ENCODE data around the gene GPR156.
"Not testable (repeated sequence)": the region's sequence is repeated elsewhere in the genome, so short reads cannot be mapped to it uniquely, and the experiment has no call there.

Gene GPR156

DNA sequence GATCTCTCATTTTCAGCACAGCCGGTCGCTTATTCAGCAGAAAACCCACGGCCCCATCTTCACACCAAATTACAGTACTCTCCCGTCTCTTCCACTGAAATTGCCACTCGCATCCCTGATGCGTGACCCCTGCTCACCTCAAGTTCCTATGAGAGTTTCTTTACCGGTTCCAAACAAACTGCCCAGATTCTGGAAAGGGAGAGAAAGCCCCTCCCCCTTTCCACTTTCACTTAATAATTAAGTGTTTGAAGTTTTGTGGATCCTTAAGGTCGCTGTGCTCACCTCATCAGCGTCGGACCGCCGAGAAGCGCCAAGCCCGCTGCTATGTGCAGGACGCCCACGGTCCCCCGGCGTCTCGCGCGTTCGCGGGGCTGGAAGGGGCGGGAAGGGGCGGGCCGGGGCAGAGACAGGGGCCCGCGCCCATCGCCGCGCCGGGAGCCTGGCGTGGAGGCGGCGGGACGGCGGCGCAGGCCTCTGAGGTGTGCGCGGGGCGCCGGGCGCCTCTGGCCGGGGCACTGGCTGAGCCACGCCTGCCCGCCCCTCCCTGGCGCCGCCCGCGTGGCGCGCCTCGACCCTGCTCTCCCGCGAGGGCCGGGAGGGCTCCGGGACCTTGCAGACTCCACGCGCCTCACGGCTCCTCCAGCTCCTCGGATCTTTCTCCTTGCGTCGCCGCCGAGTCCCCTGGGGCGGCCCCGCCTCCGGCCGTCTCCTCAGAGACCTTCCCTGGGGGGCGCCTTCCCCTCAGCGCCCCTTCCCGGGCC lies at the start of gene GPR156:
Gene GPR156, minus strand, starts transcription at position 476 of the 761 bp plus-strand sequence. CDS start 41,124 bp downstream, outside the sequence.
- no peak for DNase-seq (ENCODE audit: low read depth, low spot score)

DNA sequence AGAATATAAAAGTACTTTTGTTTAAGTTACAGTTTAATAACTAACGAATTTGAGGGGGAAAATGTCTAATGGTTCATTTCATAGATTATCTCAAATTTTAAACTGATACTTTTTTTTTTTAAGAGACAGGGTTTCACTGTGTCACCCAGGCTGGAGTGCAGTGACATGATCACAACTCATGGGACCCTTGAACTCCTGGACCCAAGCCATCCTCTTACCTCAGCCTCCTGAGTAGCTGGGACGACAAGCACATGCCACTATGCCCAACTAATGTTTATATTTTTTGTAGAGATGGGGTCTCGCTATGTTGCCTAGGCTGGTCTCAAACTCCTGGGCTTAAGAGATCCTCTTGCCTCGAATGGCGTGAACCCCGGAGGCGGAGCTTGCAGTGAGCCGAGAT lies 47.6 kb upstream of the GPR156 start:
- DNase-seq (ENCODE audit: low read depth, low spot score): no peak

DNA sequence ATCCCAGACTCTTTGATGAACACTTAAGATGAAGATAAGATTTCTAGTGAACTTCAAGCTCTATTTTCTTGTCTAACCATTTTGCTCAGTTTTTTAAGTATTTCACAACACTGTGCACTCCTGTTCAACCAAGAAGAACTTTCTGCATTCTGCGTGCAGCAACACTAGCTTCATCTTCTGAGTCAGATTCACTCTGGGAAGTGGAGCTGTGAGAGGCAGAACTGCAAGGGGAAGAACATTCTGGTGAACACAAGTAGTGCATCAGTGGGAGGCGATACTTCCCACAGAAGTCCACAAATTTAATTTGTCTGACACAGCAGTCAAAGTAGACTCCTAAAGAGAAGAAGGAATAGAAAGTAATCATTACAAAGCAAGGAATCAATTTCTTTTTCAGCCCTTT lies 46.1 kb upstream of the GPR156 start:
- no peak for DNase-seq (ENCODE audit: low read depth, low spot score)

DNA sequence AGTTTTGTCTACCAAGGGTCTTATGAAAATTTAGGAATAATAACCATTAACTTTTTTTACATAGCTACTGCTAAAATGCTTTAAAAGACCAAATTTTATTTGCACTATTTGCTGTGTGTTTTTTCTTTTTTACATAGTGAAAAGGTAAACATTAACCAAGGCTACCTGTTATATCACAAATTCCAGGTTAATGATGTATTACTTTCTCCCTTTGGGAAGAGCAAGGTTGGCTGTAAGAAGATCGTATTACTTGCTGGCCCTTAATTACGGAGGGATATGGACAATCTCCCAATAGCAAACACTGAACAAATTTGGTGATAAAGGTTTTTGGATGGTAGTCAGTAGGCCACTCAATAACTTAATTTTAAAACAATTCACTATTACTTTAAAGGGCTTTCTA lies 41.8 kb upstream of the GPR156 start:
- DNase-seq (ENCODE audit: low read depth, low spot score): no peak

DNA sequence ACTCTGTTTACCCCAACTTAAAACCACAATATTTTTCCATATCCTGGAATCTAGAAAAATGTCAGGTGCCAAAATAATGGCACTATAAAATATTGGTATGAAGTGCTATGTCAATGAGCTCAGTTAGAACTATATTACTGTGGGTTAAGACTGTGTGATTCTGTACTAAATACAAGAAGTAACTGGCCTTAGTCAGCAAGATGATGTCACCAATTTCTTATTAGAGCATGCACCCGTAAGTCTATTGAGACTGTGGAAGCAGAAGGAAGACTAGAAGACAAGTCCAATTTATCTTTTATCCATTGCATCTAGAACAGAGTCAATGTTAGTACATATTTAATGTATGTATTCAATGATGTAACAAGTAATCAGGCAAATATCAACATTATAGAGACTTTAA lies 39.2 kb upstream of the GPR156 start:
- DNase-seq (ENCODE audit: low read depth, low spot score): no peak

DNA sequence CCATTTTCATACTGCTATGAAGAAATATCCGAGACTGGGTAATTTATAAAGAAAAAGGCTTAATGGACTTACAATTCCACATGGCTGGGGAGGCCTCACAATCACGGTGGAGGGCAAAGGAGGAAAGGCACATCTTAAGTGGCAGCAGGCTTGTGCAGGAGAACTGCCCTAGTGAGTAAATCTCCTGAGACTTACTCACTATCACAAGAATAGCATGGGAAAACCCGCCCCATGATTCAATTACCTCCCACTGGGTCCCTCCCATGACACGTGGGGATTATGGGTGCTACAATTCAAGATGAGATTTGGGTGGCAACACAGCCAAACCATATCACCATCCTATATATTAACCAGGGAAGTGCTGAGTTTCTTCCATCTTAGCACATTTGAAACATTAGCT lies 38.7 kb upstream of the GPR156 start:
- DNase-seq (ENCODE audit: low read depth, low spot score): not testable (repeated sequence)

DNA sequence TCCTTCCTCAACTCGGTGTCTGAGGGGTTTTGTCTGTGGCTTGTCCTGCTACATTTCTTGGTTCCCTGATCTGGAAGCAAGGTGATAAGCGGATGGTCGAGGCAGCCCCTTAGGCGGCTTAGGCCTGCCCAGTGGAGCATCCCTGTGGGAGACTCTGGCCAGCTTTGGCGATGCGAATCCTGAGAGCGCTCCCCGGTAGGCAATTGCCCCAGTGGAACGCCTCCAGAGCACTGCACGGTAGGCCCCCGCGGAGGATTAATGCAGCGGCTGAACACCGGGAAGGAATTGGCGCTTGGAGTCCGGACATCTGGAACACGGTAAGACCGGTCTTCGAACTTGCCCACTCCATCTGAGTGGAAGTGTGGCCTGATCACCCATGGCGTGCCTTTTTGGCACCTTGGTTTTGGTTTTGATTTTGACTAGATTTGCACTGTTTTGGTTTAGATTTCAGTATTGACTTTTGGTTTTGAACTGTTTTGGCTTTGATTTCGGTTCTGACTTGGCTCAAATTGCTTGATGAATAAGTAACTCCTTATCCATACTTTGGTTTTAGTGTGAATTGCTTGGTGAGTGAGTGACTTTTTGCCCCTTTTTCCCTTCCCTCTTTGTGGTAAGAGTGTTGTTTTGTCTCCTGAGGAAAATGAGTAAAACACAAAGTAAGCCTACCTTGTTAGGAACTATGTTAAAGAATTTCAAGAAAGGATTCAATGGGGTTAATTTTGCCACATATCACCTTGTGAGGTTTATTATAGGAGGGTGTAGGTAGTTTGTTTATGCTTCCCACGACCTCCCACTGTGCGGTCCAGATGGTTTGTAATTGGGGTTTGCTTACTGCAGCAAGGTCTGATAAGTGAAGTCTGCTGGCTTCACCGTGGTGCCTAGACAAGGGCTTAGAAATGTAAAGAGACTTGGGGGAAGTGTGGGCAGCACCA lies 27.1 kb upstream of the GPR156 start:
- no peak for DNase-seq (ENCODE audit: low read depth, low spot score)

DNA sequence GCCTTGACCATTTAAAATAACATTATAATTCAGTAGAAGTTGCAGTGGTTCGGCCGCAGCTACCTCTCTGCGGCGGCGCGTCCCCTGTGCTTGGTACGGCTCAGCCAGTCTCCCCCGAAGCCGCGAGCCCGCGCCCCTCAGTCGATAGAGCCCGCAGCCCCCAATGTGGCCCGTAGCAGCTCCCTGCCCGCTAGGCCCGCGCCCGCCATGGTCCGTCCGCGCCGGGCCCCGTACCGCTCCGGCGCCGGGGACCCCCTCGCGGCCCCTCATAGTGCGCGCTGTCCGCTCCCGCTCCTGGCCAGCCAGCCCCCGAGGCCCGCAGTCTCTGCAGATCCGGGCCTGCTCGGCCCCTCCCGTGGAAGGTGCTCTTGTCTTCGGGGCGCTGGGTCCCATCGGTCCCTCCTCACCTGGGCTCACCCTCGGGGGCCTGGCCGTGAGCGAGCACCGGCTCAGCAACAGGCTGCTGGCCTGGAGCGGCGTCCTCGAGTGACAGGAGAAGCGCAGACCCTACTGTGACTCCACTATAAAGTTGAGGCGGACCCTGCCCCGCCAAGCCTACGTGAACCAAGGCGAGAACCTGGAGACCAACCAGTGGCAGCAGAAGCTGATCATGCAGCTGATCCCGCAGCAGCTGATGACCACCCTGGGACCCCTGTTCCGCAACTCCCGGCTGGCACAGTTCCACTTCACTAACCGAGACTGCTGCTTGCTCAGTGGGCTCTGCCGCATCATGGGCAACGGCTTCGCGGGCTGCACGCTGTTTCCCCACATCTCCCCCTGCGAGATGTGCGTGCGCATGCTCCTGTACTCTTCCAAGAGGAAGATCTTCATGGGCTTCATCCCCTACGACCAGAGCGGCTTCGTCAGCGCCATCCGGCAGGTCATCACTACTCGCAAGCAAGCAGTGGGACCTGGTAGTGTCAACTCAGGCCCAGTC lies 21.8 kb upstream of the GPR156 start:
- DNase-seq (ENCODE audit: low read depth, low spot score): no peak

DNA sequence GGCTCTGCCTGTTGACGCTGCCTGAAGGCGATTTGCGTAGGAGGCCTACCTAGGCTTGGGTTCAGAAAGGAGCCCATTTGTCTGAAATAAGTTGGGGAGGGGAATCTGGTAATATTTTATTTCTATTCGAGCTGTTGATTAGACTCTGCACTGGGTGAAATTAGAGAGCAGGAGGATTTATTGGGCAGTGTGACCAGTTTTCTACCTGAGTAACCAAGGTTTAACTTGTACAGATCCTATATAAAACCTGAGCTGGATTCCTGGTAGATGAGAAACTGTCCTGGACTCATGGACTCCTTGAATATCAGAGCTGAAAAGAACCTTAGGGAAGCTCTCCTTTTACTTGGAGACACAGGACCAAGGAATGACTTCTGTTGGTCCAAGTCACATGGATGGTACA lies 19.6 kb upstream of the GPR156 start:
- no peak for DNase-seq (ENCODE audit: low read depth, low spot score)

DNA sequence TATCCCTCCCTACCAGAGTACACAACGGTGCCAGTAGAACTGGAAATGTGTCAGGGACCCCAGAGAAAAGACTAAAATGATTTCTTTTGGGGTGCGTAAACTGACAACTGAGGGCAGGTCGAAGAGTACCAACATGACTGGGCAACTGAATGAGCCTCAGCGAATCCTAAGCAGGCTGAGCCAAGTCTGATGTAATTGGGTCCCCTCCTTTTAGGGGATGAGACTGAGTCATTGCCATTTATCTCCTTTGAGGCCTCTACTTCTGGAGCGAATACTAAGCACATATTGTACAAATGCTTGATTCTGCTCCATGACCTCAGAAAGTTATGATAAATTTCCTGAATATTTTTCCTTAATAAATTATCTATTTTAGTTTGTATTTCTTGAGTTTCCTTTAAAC lies 17.3 kb upstream of the GPR156 start:
- DNase-seq (ENCODE audit: low read depth, low spot score): no peak

DNA sequence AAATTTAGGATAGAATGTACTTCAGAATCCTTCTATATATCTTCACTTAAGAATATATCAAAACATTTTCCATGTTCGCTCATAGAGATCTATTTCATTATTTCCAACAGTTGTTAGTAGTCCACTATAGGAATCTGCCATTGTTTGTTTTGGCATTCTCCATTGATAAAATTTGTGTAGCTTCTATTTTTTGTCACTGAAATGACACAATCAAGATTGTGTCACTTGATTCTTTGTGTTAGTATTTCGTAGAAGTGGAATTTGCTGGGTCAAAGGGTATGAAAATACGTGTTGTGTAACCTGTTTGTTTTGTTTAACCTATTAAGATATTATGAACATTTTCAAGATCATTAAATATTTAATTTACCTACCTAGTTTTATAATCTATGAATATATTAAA lies 15.9 kb upstream of the GPR156 start:
- DNase-seq (ENCODE audit: low read depth, low spot score): no peak

DNA sequence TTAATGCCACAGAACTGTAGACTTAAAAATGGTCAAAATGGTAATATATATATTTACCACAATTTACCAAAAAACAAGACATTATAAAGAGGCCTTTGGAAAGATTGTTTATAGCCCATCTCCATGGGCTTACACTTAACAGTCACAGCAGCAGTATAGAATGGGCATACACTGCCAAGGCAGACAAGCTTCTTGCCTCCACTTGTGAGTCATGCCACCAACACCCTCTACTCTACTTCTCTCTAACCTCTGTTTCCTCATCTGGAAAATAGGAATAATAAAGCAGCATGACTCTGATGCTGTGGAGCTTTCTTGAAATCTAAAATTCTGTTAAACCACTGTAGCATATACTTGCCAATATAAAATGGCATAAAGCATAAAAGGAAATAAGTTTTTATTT lies 14.4 kb upstream of the GPR156 start:
- no peak for DNase-seq (ENCODE audit: low read depth, low spot score)

DNA sequence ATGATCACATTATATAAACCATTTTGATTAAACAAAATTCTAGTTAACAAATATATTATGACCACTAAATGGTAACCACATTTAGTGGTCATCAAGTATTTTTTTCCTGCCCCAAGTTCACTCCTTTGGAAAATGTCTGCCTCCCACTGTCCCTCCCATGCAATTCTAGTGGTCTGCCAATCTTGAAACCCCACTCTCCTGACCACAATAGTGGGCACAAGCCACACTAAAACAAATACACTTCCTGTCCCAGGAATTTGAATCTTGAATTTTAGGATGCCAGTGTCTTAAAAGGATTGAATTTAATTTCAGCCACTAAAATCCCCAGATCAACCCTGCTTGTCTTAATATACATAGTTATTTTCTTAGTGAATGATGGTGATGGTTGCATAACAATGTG lies 14.0 kb upstream of the GPR156 start:
- no peak for DNase-seq (ENCODE audit: low read depth, low spot score)

DNA sequence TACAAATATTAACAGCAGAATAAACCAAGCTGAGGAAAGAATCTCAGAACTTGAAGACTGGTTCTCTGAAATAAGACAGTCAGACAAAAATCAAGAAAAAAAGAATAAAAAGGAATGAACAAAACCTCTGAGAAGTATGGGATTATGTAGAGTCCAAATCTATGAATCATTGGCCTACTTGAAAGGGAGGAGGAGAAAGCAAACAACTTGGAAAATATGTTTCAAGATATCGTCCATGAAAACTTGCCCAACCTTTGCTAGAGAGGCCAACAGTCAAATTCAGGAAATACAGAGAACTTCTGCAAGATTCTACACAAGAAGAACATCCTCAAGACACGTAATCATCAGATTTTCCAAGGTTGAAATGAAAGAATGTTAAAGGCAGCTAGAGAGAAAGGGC lies 6.5 kb upstream of the GPR156 start:
- DNase-seq (ENCODE audit: low read depth, low spot score): not testable (repeated sequence)

DNA sequence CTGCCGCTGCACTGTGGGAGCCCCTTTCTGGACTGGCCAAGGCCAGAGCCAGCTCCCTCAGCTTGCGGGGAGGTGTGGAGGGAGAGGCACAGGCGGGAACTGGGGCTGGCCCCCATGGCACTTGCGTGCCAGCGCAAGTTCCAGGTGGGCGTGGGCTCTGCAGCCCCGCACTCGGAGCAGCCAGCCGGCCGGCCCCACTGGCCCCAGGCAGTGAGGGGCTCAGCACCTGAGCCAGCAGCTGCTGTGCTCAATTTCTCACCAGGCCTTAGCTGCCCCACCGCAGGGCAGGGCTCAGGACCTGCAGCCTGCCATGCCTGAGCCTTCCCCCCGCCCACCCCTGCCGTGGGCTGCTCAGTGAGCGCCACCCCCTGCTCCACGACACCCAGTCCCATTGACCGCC lies 4.6 kb upstream of the GPR156 start:
- no peak for DNase-seq (ENCODE audit: low read depth, low spot score)

DNA sequence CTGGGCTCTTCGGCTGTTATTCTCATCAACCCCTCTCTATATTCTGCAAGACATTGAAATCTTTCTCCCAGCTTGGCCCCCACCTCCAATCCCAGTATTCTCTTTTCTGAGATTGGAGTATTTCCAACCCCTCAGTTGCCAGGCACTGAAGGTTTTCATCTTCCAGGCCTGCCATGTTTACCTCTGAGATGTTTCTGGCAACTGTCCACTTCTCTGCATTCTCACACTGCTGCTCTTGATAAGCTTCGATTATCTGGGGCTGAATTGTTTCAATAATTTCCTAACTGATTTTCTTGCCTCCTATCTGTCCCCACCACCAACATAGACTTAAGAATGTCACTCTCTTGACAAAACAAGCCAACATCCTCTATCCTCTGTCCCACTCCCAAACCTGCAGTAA lies 1.4 kb upstream of the GPR156 start:
- DNase-seq (ENCODE audit: low read depth, low spot score): no peak

DNA sequence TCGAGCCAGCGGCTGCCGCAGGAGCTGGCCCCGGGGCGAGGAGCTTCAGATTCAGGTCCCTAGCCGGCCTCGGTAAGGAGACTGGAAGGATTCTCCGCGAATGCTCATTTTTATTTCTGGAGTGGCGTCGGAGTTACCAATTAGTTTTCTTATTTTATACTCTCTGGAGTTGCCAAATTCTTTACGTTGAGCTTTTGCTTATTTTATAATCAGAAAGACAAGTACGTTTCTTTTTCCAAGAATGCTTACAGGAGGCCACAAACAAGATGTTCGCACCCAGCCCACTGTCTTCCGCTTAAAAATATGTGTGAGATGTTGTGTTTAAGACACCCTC lies 453 bp upstream of the GPR156 start:
- no peak for DNase-seq (ENCODE audit: low read depth, low spot score)

DNA sequence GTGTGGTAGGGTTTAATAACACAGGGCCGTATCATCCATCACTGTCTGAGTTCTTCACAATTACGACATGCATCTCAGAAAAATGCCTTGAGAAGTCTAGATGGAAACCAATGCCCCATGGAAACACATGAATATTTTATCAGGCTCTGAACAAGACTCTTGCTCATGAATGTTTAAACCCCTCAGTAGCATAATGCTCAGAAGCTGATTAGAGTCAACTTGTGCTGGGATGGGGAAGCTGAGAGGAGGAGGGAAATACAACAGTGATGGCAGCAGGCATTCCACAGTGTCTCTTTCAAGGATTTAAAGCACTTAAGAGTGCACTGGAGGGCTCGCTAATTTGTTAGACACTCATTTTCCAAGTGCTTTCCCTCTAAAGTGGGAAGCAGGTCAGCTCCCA lies 3.8 kb downstream of the GPR156 start:
- DNase-seq (ENCODE audit: low read depth, low spot score): no peak

DNA sequence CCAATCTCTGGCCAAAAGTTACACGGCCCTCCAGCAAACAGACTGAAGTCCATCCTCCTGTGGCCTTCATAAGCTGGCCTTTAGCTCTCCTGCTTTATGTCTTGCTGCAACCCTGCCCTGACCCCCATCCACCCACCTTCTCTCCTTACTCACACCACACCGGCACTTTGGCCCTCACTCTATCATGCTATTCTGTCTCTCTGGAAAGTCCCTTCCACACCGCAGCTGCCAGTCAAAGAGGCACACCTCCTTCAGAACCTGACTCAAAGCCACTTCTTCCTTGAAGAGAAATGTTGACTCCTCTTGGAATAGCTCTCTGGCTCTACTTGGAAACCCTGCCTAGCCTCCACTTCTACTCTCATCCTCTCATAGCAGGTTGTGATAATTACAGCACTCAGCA lies 4.5 kb downstream of the GPR156 start:
- DNase-seq (ENCODE audit: low read depth, low spot score): no peak

DNA sequence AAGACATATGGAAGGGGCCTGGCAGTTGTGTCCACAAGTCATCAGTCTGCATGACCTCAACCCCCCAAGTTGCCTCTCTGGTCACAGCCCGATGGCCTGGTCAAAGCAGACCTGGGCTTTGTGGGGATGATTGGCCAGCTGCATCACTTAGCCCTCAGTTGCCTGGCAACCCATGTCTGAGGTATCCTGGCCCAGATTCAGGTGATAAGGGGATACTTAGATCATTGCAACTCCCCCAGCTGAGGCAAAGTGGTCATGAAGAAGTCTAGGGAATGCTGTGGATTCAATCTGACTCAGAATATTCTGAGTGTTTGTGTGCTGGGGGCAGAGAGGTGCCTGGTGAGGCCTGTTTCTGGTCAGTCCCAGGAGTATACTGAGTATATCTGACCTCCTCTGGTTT lies 5.0 kb downstream of the GPR156 start:
- no peak for DNase-seq (ENCODE audit: low read depth, low spot score)

DNA sequence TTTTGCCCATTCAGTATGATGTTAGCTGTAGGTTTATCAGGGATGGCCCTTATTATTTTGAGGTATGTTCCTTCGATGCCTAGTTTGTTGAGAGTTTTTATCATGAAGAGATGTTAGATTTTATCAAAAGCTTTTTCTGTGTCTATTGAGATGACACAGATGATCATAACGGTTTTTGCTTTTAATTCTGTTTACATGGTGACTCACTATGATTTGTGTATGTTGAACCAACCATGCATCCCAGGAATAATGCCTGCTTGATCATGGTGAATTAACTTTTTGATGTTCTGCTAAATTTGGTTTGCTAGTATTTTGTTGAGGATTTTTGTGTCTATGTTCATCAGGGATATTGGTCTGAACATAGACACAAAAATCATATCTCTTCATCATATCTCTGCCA lies 8.3 kb downstream of the GPR156 start:
- no peak for DNase-seq (ENCODE audit: low read depth, low spot score)

DNA sequence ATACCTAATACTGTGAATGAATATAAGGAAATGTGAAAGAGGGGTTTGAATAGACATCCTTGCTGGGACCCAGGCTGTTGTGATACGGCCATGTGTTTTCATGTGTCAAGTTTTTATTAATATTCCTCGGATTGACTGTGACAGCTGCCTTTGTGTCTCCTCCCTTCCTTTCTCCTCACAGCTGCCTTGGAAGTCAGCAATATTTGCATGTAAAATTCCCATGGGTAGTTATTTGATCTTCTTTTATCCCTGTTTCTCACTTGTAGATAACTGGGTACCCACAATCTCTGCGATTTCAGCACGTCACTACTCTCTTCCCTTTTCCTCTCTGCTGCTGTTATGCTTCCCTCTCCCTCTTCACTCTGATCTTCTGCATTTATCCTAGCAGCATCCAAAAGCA lies 9.4 kb downstream of the GPR156 start:
- no peak for DNase-seq (ENCODE audit: low read depth, low spot score)

Measured in smooth muscle cell of the brain vasculature (primary cell).